VCaP (cell line): Measurements from ENCODE around the gene NLRP12.
"Not testable (repeated sequence)": the region's sequence is repeated elsewhere in the genome, so short reads cannot be mapped to it uniquely, and the experiment has no call there.

ENCODE experiments used
- H3K27ac ChIP-seq: fragments of 450-650 bp; 2 replicates; pipeline ENCODE4 v1.5.1; 2017
- TF ChIP-seq, protein P1 (sequence below): fragments of 450-650 bp; conservative IDR thresholded peaks from 2 replicates; pipeline ENCODE4 v1.5.1; 2017; ENCODE audit warnings: mild to moderate bottlenecking, moderate library complexity

NLRP12 gene

DNA sequence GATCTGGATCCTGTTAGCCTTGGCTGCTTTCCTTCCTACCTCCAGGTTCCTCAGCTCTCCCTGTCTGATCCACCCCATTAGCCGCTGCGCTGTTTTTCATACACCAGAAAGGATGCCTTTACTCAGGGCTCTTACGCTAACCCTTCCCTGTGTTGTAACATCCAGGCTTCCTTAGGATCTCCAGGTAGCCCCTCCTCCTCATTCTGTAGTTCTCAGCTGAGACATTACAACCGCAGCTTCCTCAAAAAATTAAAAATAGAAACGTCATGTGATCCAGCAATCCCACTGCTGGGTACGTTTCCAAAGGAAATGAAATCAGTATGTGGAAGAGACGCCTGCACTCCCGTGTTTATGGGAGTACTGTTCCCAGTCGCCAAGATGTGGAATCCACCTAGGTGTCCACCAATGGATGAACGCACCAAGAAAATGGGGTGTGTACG lies 25.1 kb upstream of the NLRP12 start:
- no peak overlapping the region for H3K27ac ChIP-seq
- TF ChIP-seq, protein P1, sequence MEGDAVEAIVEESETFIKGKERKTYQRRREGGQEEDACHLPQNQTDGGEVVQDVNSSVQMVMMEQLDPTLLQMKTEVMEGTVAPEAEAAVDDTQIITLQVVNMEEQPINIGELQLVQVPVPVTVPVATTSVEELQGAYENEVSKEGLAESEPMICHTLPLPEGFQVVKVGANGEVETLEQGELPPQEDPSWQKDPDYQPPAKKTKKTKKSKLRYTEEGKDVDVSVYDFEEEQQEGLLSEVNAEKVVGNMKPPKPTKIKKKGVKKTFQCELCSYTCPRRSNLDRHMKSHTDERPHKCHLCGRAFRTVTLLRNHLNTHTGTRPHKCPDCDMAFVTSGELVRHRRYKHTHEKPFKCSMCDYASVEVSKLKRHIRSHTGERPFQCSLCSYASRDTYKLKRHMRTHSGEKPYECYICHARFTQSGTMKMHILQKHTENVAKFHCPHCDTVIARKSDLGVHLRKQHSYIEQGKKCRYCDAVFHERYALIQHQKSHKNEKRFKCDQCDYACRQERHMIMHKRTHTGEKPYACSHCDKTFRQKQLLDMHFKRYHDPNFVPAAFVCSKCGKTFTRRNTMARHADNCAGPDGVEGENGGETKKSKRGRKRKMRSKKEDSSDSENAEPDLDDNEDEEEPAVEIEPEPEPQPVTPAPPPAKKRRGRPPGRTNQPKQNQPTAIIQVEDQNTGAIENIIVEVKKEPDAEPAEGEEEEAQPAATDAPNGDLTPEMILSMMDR: no peak

DNA sequence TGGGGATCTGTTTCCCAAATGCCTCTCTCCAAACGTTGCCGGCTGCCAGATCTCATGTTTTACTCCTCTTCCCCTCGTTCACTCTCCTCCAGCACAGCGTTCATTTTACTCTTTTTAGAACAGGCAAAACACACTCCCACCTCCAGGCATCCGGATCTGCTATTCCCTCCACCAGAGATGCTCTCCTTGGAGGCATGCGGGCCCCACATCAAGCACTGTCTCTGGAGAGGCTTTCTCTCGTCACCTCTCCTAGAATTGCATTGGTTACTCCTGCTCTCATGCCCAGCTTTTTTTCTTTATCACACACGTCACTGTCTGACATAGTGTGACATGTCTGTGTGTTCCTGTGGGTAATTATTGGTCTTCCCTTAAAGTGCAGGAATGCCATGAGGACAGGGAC lies 23.4 kb upstream of the NLRP12 start:
- TF ChIP-seq, protein P1: no peak
- H3K27ac ChIP-seq: no peak overlapping the region

DNA sequence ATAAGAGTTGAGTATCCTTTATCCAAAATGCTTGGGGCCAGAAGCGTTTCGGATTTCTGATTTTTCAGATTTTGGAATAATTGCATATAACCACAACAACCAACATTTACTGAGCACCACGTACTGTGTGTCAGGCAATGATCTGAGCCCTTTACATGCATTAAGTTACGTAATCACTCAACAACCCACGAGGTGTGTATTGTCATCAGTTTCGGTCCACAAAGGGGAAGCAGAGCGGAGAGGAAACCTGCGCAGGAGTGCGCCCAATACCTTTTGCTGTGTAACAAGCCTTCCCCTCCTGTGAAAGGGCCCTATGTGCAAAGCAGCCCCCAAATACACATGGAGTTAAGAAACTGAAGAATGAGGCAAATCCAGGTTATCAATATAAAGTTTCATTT lies 20.7 kb upstream of the NLRP12 start:
- H3K27ac ChIP-seq: no peak overlapping the region

DNA sequence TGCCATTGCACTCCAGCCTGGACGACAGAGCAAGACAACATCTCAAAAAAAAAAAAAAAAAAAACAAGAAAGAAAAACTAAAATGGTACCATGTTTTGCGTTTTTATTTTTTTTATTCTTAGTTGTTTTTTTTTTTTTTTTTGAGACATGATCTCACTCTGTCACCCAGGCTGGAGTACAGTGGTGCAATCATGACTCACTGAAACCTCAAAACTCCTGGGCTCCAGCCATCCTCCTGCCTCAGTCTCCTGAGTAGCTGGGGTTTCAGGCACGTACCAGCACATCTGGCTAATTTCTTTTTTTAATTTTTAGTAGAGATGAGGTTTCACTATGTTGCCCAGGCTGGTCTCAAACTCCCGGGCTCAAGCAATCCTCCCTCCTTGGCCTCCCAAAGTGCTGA lies 16.8 kb upstream of the NLRP12 start:
- H3K27ac ChIP-seq: not testable (repeated sequence)

More for the DNA sequence above, 20.7 kb upstream of the NLRP12 start:
- TF ChIP-seq, protein P1: no peak

DNA sequence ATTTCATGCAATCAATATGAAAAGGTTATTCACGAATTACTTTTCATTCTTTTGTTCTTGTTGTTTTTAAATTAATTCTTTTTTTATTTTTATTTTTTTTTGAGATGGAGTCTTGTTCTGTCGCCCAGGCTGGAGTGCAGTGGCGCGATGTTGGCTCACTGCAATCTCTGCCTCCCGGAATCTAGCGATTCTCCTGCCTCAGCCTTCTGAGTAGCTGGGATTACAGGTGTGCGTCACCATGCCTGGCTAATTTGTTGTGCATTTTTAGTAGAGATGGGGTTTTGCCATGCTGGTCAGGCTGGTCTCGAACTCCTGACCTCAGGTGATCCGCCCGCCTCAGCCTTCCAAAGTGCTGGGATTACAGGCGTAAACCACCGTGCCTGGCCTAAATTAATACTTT lies 16.1 kb upstream of the NLRP12 start:
- H3K27ac ChIP-seq: not testable (repeated sequence)

DNA sequence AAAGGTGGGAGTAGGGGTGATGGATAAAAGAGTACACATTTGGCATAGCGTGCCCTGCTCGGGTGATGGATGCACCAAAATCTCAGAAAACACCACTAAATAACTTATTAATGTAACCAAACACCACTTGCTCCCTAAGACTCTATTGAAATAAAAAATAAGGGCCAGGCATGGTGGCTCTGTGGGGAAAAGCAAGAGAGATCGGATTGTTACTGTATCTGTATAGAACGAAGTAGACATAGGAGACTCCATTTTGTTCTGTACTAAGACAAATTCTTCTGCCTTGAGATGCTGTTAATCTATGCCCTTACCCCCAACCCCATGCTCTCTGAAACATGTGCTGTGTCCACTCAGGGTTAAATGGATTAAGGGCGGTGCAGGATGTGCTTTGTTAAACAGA lies 14.3 kb upstream of the NLRP12 start:
- H3K27ac ChIP-seq: not testable (repeated sequence)

DNA sequence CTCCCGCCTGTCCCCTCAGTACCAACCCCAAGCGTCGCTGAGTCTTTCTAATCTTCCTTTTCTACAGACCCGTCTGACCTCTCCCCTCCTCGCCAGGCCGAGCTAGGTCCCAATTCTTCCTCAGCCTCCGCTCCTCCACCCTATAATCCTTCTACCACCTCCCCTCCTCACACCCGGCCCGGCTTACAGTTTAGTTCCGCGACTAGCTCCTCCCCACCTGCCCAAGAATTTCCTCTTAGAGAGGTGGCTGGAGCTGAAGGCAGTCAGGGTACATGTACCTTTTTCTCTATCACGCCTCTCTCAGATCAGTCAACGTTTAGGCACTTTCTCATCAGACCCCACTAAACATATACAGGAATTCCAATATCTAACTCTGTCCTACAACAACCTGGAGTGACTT lies 8.7 kb upstream of the NLRP12 start:
- H3K27ac ChIP-seq: not testable (repeated sequence)

DNA sequence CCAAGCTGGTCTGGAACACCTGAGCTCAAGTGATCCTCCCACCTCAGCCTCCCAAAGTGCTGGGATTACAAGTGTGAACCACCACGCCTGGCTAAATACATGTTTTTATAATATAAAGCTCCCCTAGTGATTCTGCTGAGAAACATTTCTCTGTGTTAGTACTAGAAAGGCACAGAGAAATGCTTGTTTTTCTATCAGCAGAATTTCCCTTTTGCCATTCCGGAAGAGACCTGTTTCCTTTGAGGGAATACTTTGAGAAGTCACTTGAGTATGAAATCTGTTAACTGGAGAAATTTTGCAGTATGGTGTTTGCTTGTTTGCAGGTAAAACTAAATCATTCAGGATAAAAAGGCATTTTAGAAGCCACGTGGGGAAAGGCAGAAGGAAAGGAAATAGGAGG lies 4.4 kb upstream of the NLRP12 start:
- TF ChIP-seq, protein P1: no peak
- H3K27ac ChIP-seq: no peak overlapping the region

DNA sequence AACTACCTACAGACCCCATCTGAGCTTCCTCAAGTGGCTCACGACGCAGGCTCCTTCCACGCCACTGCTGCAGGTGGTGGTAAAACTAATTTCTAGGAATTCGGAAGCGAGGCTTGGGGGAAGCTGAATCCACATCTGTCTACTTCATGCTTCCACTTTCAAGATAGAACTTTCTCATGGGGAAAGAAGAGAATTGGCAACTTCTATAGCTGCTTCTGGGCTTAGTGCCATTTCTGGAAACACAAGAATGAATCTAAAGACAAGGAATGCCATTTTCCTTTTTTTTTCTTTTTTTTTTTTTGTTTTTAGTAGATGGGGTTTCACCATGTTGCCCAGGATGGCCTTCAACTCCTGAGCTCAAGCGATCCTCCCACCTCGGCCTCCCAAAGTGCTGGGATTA lies 2.8 kb upstream of the NLRP12 start:
- H3K27ac ChIP-seq: no peak overlapping the region
- TF ChIP-seq, protein P1: no peak

DNA sequence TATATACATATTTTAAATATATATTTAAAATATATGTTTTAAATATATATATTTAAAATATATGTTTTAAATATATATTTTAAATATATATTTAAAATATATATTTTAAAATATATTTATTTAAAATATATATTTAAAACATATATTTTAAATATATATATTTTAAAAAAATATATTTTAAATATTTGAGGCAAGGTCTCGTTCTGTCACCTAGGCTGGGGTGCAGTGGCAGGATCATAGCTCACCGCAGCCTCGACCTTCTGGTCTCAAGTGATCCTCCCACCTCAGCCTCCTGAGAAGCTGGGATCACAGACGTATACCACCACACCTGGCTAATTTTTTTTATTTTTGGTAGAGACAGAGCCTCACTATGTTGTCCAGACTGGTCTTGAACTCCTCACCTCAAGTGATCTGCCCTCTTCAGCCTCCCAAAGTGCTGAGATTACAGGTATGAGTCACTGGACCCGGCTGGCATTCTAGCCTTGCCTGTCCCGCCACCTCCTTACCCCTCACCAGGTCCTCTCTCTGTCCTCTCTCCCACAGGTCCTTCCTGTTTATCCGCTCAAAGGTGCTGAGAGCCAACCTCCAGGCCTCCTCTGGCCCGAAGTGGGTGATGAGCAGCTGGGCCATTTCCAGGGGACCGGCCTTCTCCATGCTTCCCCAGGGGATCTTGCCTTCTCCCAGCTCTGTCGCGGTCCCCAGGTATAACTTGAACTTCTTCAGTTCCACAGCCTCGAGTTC lies 564 bp downstream of the NLRP12 start:
- no peak overlapping the region for H3K27ac ChIP-seq
- TF ChIP-seq, protein P1: no peak
